Right cardiac atrium (tissue), 5 donors: ENCODE data around the gene RACGAP1. TPM values are rescaled to one million over a fixed set of nuclear protein-coding genes. Genes with fewer than 3 reads are reported as not detected.
A peak's percentile ranks its signal among the peaks of the same experiment; 100 is the strongest.

Experiments
- ATAC-seq, 2 donors: fragments of 200-7000 bp; cut with Tn5 transposase; one replicate each; pipeline versions ENCODE4 v1.8.0 to v1.9.1; 2020; ENCODE audit warnings: moderate library complexity in 2 of 2, mild to moderate bottlenecking in 1 of 2
- DNase-seq, 3 donors: peaks; one replicate each; pipeline ENCODE4 v3.0.0-alpha.2; 2020
- H3K27ac ChIP-seq: one replicate; pipeline ENCODE4 v1.5.1; 2013; ENCODE audit warnings: mild to moderate bottlenecking, low read length, control low read depth, moderate library complexity
- H3K27me3 ChIP-seq: one replicate; pipeline ENCODE4 v1.6.1; 2013; ENCODE audit not compliant: control insufficient read depth, insufficient read depth
- H3K4me1 ChIP-seq: one replicate; pipeline ENCODE4 v1.6.1; 2013; ENCODE audit warnings: low read length; ENCODE audit not compliant: control insufficient read depth, insufficient read depth
- H3K4me3 ChIP-seq: one replicate; pipeline ENCODE4 v1.5.1; 2013; ENCODE audit warnings: low read length, control low read depth
- H3K9me3 ChIP-seq: one replicate; pipeline ENCODE4 v1.6.1; 2013; ENCODE audit warnings: low read length; ENCODE audit not compliant: control insufficient read depth
- WGBS: extraction: QIAGEN DNeasy Blood & Tissue Kit; methylation state at CpG from one replicate; pipeline ENCODE4 v1.1.7; 2013; 5-methylcytosine and 5-hydroxymethylcytosine counted together
- intact Hi-C, 4 donors: fragments of 100-400 bp; cut with DNase I; formaldehyde crosslinking; loops; one replicate each; pipeline versions ENCODE4 v1.11.0 to v1.14.0; 2022 to 2023
- polyA plus RNA-seq: library from polyadenylated mRNA; stranded (reverse); fragments of 200-250 nt; gene quantifications from one replicate; pipeline ENCODE4 v1.2.3, GENCODE V29; 2013
- total RNA-seq, 4 donors: library from RNA; stranded (reverse); fragmentation: NEBNext Ultra II Directional; extraction: Animal tissue kit (Norgen Biotek cat#: 25700); gene quantifications; one replicate each; pipeline ENCODE4 v1.2.1, GENCODE V29; 2021
- donor health status: healthy with polysubstance abuse.
- donor health status: DM: no; HTN: yes; CAD: no.
- donor health status: DM: no; HTN: no; CAD: no.
- donor health status: DM: no; HTN: yes; CAD: no; lungs with severe emphysema.
- donor health status: DM: yes; HTN: yes; CAD: no.

Gene RACGAP1
- total and polyA plus RNA-seq, 5 donors, result 1.5 to 8.2 (median 5.0) TPM

GRCh38 chr12:49967042-49967776, 58.1 kb downstream of the RACGAP1 start:
- 2% methylated on average over 40 of the region's 40 CpGs for WGBS
- Histone ChIP-seq H3K27me3 (no peaks in the 10 kb centered on the region), H3K4me3 (peak overlapping the region; percentile 4)

GRCh38 chr12:49966511-49967041, 58.7 kb downstream of the RACGAP1 start:
- H3K27ac ChIP-seq, result no peak overlapping the region
- ATAC-seq (peak in 1 of 2 donors; percentile 1), DNase-seq (no peak)
- no peaks in the 10 kb centered on the region for H3K4me1 ChIP-seq
- H3K9me3 ChIP-seq, result no peaks in the 10 kb centered on the region
- intact Hi-C loops, result loop anchor here in 3 of 4 donors (5.0 to 10.0 kb wide), 6 partner anchors 91 to 208 kb away; partner anchors contain the start of gene ASIC1 (in 1 of the 3)
- 32% methylated on average over 16 of the region's 16 CpGs for WGBS
- H3K4me3 ChIP-seq, result no peak overlapping the region
- no peaks in the 10 kb centered on the region for H3K27me3 ChIP-seq

More at GRCh38 chr12:49967042-49967776, 58.1 kb downstream of the RACGAP1 start:
- ATAC-seq, result peak; percentile 79 to 81
- peak; percentile 94 to 97 (median 96) for DNase-seq
- no peaks in the 10 kb centered on the region for H3K4me1 ChIP-seq
- H3K27ac ChIP-seq, result no peak overlapping the region
- H3K9me3 ChIP-seq, result no peaks in the 10 kb centered on the region
- intact Hi-C loops, result loop anchor here in 3 of 4 donors (5.0 to 10.0 kb wide), 6 partner anchors 90 to 208 kb away; partner anchors contain the start of gene ASIC1 (in 1 of the 3)

GRCh38 chr12:49965836-49966235, 59.5 kb downstream of the RACGAP1 start:
- Histone ChIP-seq H3K4me1 (no peaks in the 10 kb centered on the region), H3K27me3 (no peaks in the 10 kb centered on the region)
- WGBS, result 81% methylated on average over 6 of the region's 6 CpGs

GRCh38 chr12:49964849-49965624, 60.3 kb downstream of the RACGAP1 start:
- Histone ChIP-seq H3K4me1 (no peaks in the 10 kb centered on the region), H3K27me3 (no peaks in the 10 kb centered on the region), H3K9me3 (no peaks in the 10 kb centered on the region), H3K27ac (no peak overlapping the region), H3K4me3 (no peak overlapping the region)
- DNase-seq, result no peak
- 63% methylated on average over 13 of the region's 13 CpGs for WGBS
- intact Hi-C loops, result loop anchor here in 3 of 4 donors (5.0 to 10.0 kb wide), 6 partner anchors 92 to 210 kb away; partner anchors contain the start of gene ASIC1 (in 1 of the 3)
- no peak for ATAC-seq

More at GRCh38 chr12:49965836-49966235, 59.5 kb downstream of the RACGAP1 start:
- no peak overlapping the region for H3K4me3 ChIP-seq
- no peak for ATAC-seq
- no peak overlapping the region for H3K27ac ChIP-seq
- H3K9me3 ChIP-seq, result no peaks in the 10 kb centered on the region
- intact Hi-C loops, result loop anchor here in 3 of 4 donors (5.0 to 10.0 kb wide), 6 partner anchors 91 to 209 kb away; partner anchors contain the start of gene ASIC1 (in 1 of the 3)
- no peak for DNase-seq

GRCh38 chr12:49963976-49964815, 61.1 kb downstream of the RACGAP1 start:
- DNase-seq, result no peak
- no peak for ATAC-seq
- Histone ChIP-seq H3K27me3 (no peaks in the 10 kb centered on the region), H3K27ac (no peak overlapping the region), H3K4me3 (no peak overlapping the region), H3K9me3 (no peaks in the 10 kb centered on the region), H3K4me1 (no peaks in the 10 kb centered on the region)
- 82% methylated on average over 17 of the region's 17 CpGs for WGBS
- intact Hi-C loops, result loop anchor here in 2 of 4 donors (10.0 kb wide), 2 partner anchors 189 to 211 kb away; no protein-coding TSS in a partner anchor

- Histone ChIP-seq H3K27me3 (no peaks in the 10 kb centered on the region), H3K9me3 (no peaks in the 10 kb centered on the region), H3K4me1 (no peaks in the 10 kb centered on the region), H3K27ac (no peak overlapping the region), H3K4me3 (no peak overlapping the region)
- 73% methylated on average over 21 of the region's 21 CpGs for WGBS
- intact Hi-C loops, result loop anchor here in 2 of 4 donors (10.0 kb wide), 2 partner anchors 188 to 212 kb away; no protein-coding TSS in a partner anchor
- peak; percentile 68 to 91 (median 76) for DNase-seq
- ATAC-seq, result peak; percentile 29
Measured at GRCh38 chr12:49962861-49963765, 62.2 kb downstream of the RACGAP1 start.

- intact Hi-C loops, result loop anchor here in 2 of 4 donors (10.0 kb wide), 2 partner anchors 187 to 213 kb away; no protein-coding TSS in a partner anchor
- WGBS, result 69% methylated on average over 37 of the region's 37 CpGs
- DNase-seq (peak in 1 of 3 donors; percentile 68), ATAC-seq (no peak)
- H3K9me3 ChIP-seq, result no peaks in the 10 kb centered on the region
- H3K27me3 ChIP-seq, result no peaks in the 10 kb centered on the region
- H3K27ac ChIP-seq, result no peak overlapping the region
- no peaks in the 10 kb centered on the region for H3K4me1 ChIP-seq
- H3K4me3 ChIP-seq, result no peak overlapping the region
Measured at GRCh38 chr12:49961993-49962764, 63.1 kb downstream of the RACGAP1 start.

GRCh38 chr12:49961111-49961922, 64.0 kb downstream of the RACGAP1 start, which contains the start of gene AQP5:
Gene AQP5 (plus strand): TSS chr12:49961872. CDS start chr12:49962018, 146 bp downstream.
- Histone ChIP-seq H3K4me1 (no peaks in the 10 kb centered on the region), H3K9me3 (no peaks in the 10 kb centered on the region), H3K27ac (no peak within 1 kb of the TSS), H3K27me3 (no peaks in the 10 kb centered on the region), H3K4me3 (peak within 1 kb of the TSS; percentile 55)
- ATAC-seq (peak in 1 of 2 donors; percentile 25), DNase-seq (peak in 2 of 3 donors; percentile 73 to 76)
- intact Hi-C loops, result loop anchor here in 2 of 4 donors (10.0 kb wide), 2 partner anchors 187 to 213 kb away; no protein-coding TSS in a partner anchor
- WGBS, result 3% methylated on average over 111 of the region's 111 CpGs
